Esophagus squamous epithelium (tissue), 5 donors: ENCODE results near the gene VSIG4. TPM values are rescaled to one million over a fixed set of nuclear protein-coding genes. Genes with fewer than 3 reads are reported as not detected.

ENCODE experiments used
- DNase-seq: peaks from one replicate; lab custom pipeline; 2025; lab: John Stamatoyannopoulos, UW
- H3K27ac ChIP-seq, 4 donors: fragments of 200-600 bp; sonication (generic); one replicate each; pipeline ENCODE4 v1.5.1; 2016 to 2019; ENCODE audit warnings: mild to moderate bottlenecking in 1 of 4
- H3K27me3 ChIP-seq, 4 donors: fragments of 200-600 bp; sonication (generic); 1 replicate in 3 of 4; 2 replicates in 1 of 4; pipeline versions ENCODE4 v1.5.1 to v1.6.0; 2017 to 2021; ENCODE audit warnings: antibody characterized with exemption in 1 of 4
- H3K36me3 ChIP-seq, 3 donors: fragments of 200-600 bp; sonication (generic); one replicate each; pipeline ENCODE4 v1.5.1; 2016 to 2019
- H3K4me1 ChIP-seq, 3 donors: fragments of 200-600 bp; sonication (generic); one replicate each; pipeline ENCODE4 v1.5.1; 2017 to 2019
- H3K4me3 ChIP-seq, 4 donors: fragments of 200-600 bp; sonication (generic); 1 replicate in 3 of 4; 2 replicates in 1 of 4; pipeline ENCODE4 v1.5.1; 2016 to 2019; ENCODE audit warnings: mild to moderate bottlenecking in 2 of 4, moderate library complexity in 1 of 4
- H3K9me3 ChIP-seq, 3 donors: fragments of 200-600 bp; sonication (generic); one replicate each; pipeline ENCODE4 v1.5.1; 2016 to 2019
- CTCF ChIP-seq, 6 experiments: fragments of 450-650 bp in 4 of 6; fragments of 200-600 bp in 2 of 6; sonication (generic) in 2 of 6; IDR thresholded peaks; one replicate each; pipeline ENCODE4 v1.5.1; 2016 to 2019; ENCODE audit warnings: antibody characterized with exemption in 6 of 6, mild to moderate bottlenecking in 4 of 6, moderate library complexity in 4 of 6
- POLR2A ChIP-seq, 4 donors: fragments of 450-650 bp; IDR thresholded peaks; one replicate each; pipeline ENCODE4 v1.6.1; 2017; ENCODE audit warnings: antibody characterized with exemption in 4 of 4, mild to moderate bottlenecking in 4 of 4, moderate library complexity in 3 of 4
- WGBS, 2 donors: methylation state at CpG; one replicate each; pipeline ENCODE4 v1.1.5; 2018; 5-methylcytosine and 5-hydroxymethylcytosine counted together
- intact Hi-C: fragments of 100-400 bp; cut with DNase I; formaldehyde crosslinking; loops from one replicate; pipeline ENCODE4 v1.15.0; 2022
- total RNA-seq, 4 donors: library from RNA; depleted of rRNA; stranded (reverse); fragments of >200 nt; gene quantifications; one replicate each; pipeline ENCODE4 v1.1.0, GENCODE V29; 2016
- donor health status: DM: yes; HTN: yes; CAD: no.

VSIG4 gene
- total RNA-seq, 4 donors from 2014 or later = 1.7 to 84.3 (median 45.4) TPM

GRCh38 chrX:66036231-66036630, 3.6 kb downstream of the VSIG4 start:
- Histone ChIP-seq H3K27ac (no peak overlapping the region), H3K36me3 (no peaks in the 10 kb centered on the region), H3K4me1 (no peaks in the 10 kb centered on the region), H3K9me3 (no peaks in the 10 kb centered on the region), H3K27me3 (no peaks in the 10 kb centered on the region), H3K4me3 (no peak overlapping the region)
- WGBS, 2 donors = 68 to 94% methylated on average over 1 of the region's 1 CpG
- TF ChIP-seq CTCF (IDR thresholded peaks at IDR 0.05) (no peak), POLR2A (IDR thresholded peaks at IDR 0.05) (no peak)
- no peak for DNase-seq
- intact Hi-C loops = no loop called here

- no peaks in the 10 kb centered on the region for H3K4me1 ChIP-seq
- TF ChIP-seq POLR2A (IDR thresholded peaks at IDR 0.05) (no peak), CTCF (IDR thresholded peaks at IDR 0.05) (no peak)
- no peaks in the 10 kb centered on the region for H3K9me3 ChIP-seq
- no peak for DNase-seq
- no peaks in the 10 kb centered on the region for H3K36me3 ChIP-seq
- no peak overlapping the region for H3K27ac ChIP-seq
- no peak overlapping the region for H3K4me3 ChIP-seq
- no peaks in the 10 kb centered on the region for H3K27me3 ChIP-seq
- intact Hi-C loops = no loop called here
Measured at GRCh38 chrX:66035667-66036066, 4.2 kb downstream of the VSIG4 start.

- Histone ChIP-seq H3K36me3 (no peaks in the 10 kb centered on the region), H3K4me3 (no peak overlapping the region), H3K27ac (no peak overlapping the region), H3K9me3 (no peaks in the 10 kb centered on the region), H3K4me1 (no peaks in the 10 kb centered on the region), H3K27me3 (no peaks in the 10 kb centered on the region)
- TF ChIP-seq POLR2A (IDR thresholded peaks at IDR 0.05) (no peak), CTCF (IDR thresholded peaks at IDR 0.05) (peak in 4 of 6 experiments; percentile 13 to 50 (median 36))
- no peak for DNase-seq
- intact Hi-C loops = no loop called here
- 42 to 62% methylated on average over 6 to 7 of the region's 7 CpGs for WGBS, 2 donors
Measured at GRCh38 chrX:66030505-66031317, 9.2 kb downstream of the VSIG4 start.

GRCh38 chrX:66028936-66029335, 10.9 kb downstream of the VSIG4 start:
- intact Hi-C loops = no loop called here
- Histone ChIP-seq H3K4me1 (no peaks in the 10 kb centered on the region), H3K27me3 (no peaks in the 10 kb centered on the region), H3K9me3 (no peaks in the 10 kb centered on the region), H3K27ac (no peak overlapping the region), H3K4me3 (no peak overlapping the region), H3K36me3 (no peaks in the 10 kb centered on the region)
- WGBS, 2 donors = 58 to 88% methylated on average over 2 of the region's 2 CpGs
- TF ChIP-seq CTCF (IDR thresholded peaks at IDR 0.05) (no peak), POLR2A (IDR thresholded peaks at IDR 0.05) (no peak)
- no peak for DNase-seq

- intact Hi-C loops = no loop called here
Measured at GRCh38 chrX:66024570-66024969, 15.3 kb downstream of the VSIG4 start.

More at GRCh38 chrX:66024570-66024969, 15.3 kb downstream of the VSIG4 start:
- 37 to 83% methylated on average over 1 to 2 of the region's 2 CpGs for WGBS, 2 donors
- Histone ChIP-seq H3K9me3 (no peaks in the 10 kb centered on the region), H3K4me1 (no peaks in the 10 kb centered on the region), H3K36me3 (no peaks in the 10 kb centered on the region), H3K4me3 (no peak overlapping the region), H3K27me3 (no peaks in the 10 kb centered on the region), H3K27ac (no peak overlapping the region)
- TF ChIP-seq POLR2A (IDR thresholded peaks at IDR 0.05) (no peak), CTCF (IDR thresholded peaks at IDR 0.05) (no peak)
- DNase-seq = no peak
